ENCODE results near the gene MYO18A.

DNA sequence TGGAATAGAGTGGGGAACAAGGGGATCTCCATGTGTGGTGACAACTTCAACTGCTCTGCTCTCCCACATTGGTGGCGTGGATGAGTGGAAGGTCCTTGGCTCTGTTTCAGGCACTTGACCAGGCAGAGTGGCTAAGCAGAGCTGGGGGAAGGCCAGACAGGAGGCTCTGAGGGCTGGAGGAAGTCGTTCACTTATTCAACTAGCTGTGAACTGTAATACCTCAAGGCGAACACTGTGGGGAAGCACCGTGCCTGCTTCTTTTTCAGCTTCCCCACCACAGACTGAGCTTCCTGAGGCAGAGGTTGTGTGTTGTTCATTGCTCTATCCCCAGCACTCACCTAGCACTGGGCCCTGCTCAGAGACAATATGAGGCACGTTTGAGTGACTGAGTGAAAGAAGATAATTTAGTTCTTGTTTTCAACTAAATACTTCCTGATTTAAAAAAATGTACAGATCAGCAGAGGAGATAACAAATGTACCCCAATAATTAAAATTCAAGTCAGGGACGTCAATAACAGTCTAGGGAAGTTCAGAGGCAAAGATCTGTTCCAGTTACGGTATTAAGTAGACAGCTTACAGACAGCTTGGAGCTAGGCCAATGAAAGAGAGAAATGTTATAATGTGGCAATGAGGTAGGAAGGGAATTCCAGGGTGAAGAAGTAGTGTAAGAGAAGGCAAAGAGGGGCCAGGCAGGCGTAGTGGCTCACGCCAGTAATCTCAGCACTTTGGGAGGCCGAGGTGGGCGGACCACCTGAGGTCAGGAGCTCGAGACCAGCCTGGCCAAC, 34.7 kb downstream of the MYO18A start:
- TF ChIP-seq, protein P1, sequence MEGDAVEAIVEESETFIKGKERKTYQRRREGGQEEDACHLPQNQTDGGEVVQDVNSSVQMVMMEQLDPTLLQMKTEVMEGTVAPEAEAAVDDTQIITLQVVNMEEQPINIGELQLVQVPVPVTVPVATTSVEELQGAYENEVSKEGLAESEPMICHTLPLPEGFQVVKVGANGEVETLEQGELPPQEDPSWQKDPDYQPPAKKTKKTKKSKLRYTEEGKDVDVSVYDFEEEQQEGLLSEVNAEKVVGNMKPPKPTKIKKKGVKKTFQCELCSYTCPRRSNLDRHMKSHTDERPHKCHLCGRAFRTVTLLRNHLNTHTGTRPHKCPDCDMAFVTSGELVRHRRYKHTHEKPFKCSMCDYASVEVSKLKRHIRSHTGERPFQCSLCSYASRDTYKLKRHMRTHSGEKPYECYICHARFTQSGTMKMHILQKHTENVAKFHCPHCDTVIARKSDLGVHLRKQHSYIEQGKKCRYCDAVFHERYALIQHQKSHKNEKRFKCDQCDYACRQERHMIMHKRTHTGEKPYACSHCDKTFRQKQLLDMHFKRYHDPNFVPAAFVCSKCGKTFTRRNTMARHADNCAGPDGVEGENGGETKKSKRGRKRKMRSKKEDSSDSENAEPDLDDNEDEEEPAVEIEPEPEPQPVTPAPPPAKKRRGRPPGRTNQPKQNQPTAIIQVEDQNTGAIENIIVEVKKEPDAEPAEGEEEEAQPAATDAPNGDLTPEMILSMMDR (optimal IDR thresholded peaks at IDR 0.05 in 1 of 3, IDR thresholded peaks at IDR 0.05 in 1 of 3, conservative IDR thresholded peaks at IDR 0.05 in 1 of 3; ENCODE audit: extremely low read depth in 1 of 3, insufficient read depth in 2 of 3, low read length in 3 of 3), result peak; percentile 59 to 87 (median 83)
- TF ChIP-seq EZH2 (IDR thresholded peaks at IDR 0.05; ENCODE audit: low read length), result no peak

Data from keratinocyte (primary cell).